ENCODE measurements around the gene HTR2C. TPM values are rescaled to one million over a fixed set of nuclear protein-coding genes. Genes with fewer than 3 reads are reported as not detected.

The HTR2C gene
- polyA plus RNA-seq, 10 donors: 0.11 TPM; not detected in 9

DNA sequence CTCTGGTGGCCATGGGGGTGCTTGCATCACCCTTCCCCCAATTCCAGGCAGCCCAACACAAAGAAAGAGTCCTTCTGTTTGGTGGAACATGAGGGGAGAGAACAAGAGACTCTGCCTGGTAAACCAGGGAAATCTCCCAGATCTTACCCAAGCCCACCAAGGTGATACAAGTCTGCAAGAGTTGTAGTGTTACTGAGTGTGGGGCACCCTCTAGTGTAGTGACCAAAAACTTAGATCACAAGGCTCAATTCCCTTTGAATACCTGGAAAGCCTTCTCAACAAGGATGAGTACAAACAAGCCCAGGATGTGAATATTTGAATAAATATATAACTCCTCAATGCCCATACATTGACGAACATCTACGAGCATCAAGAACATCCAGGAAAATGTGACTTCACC lies 368.8 kb downstream of the HTR2C start:
- DNase-seq: no peak

Data from muscle of back (tissue), 11 donors.